SK-N-SH (cell line): ENCODE results near the gene NBEA.

Experiments used
- CTCF ChIP-seq: fragments of 200-600 bp; sonication (generic); IDR thresholded peaks from 2 replicates; pipeline ENCODE4 v1.6.1; 2017; ENCODE audit warnings: antibody characterized with exemption, mild to moderate bottlenecking, moderate library complexity
- JUND ChIP-seq: IDR thresholded peaks from 2 replicates; pipeline ENCODE4 v1.4.0; 2012
- MAX ChIP-seq: IDR thresholded peaks from 2 replicates; pipeline ENCODE4 v1.4.0; 2012; ENCODE audit warnings: low read depth
- MEF2A ChIP-seq: IDR thresholded peaks from 2 replicates; pipeline ENCODE4 v1.4.0; 2012; ENCODE audit warnings: low read depth, borderline replicate concordance
- POLR2AphosphoS5 ChIP-seq: IDR thresholded peaks from 2 replicates; pipeline ENCODE4 v1.6.1; 2012; ENCODE audit warnings: low read depth, low read length
- REST ChIP-seq: IDR thresholded peaks from 2 replicates; pipeline ENCODE4 v1.6.1; 2012; ENCODE audit warnings: mild to moderate bottlenecking, low read depth, low read length, moderate library complexity
- RXRA ChIP-seq: IDR thresholded peaks from 2 replicates; pipeline ENCODE4 v1.4.0; 2012; ENCODE audit warnings: low read depth, mild to moderate bottlenecking, borderline replicate concordance
- SIN3A ChIP-seq: IDR thresholded peaks from 2 replicates; pipeline ENCODE4 v1.6.1; 2012; ENCODE audit warnings: low read depth, mild to moderate bottlenecking, low read length, moderate library complexity, borderline replicate concordance
- YY1 ChIP-seq: IDR thresholded peaks from 2 replicates; pipeline ENCODE4 v1.4.0; 2012; ENCODE audit warnings: low read depth, mild to moderate bottlenecking

- TF ChIP-seq CTCF (no peak), POLR2AphosphoS5 (no peak), MAX (no peak), REST (no peak), YY1 (no peak), JUND (no peak), MEF2A (no peak), SIN3A (no peak), RXRA (no peak)
These were observed 588.5 kb downstream of the NBEA start for GRCh38 chr13:35530581-35530980.
